Measurements from ENCODE around the gene SOWAHA.

The SOWAHA gene

DNA sequence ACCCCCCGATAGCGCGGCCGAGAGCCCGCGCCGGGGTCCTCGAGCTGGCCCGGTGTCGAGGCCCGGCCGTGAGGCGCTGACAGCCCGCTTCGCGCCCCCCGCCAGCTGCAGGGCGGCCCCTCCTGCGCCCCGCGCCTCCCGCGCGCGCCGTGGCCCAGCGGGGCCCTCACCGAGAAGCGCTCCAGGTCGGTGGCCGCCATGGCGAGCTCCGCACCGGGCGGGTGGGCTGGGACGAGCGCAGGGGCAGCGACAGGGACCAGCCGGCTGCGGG lies 36.2 kb upstream of the SOWAHA start:
- TF ChIP-seq POLR2AphosphoS5 (IDR thresholded peaks at IDR 0.05; ENCODE audit: low read depth, low read length) = no peak
- TF ChIP-seq, protein P1, sequence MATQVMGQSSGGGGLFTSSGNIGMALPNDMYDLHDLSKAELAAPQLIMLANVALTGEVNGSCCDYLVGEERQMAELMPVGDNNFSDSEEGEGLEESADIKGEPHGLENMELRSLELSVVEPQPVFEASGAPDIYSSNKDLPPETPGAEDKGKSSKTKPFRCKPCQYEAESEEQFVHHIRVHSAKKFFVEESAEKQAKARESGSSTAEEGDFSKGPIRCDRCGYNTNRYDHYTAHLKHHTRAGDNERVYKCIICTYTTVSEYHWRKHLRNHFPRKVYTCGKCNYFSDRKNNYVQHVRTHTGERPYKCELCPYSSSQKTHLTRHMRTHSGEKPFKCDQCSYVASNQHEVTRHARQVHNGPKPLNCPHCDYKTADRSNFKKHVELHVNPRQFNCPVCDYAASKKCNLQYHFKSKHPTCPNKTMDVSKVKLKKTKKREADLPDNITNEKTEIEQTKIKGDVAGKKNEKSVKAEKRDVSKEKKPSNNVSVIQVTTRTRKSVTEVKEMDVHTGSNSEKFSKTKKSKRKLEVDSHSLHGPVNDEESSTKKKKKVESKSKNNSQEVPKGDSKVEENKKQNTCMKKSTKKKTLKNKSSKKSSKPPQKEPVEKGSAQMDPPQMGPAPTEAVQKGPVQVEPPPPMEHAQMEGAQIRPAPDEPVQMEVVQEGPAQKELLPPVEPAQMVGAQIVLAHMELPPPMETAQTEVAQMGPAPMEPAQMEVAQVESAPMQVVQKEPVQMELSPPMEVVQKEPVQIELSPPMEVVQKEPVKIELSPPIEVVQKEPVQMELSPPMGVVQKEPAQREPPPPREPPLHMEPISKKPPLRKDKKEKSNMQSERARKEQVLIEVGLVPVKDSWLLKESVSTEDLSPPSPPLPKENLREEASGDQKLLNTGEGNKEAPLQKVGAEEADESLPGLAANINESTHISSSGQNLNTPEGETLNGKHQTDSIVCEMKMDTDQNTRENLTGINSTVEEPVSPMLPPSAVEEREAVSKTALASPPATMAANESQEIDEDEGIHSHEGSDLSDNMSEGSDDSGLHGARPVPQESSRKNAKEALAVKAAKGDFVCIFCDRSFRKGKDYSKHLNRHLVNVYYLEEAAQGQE (IDR thresholded peaks at IDR 0.05; ENCODE audit: insufficient read depth in 1 of 2, low read depth in 2 of 2, low read length in 2 of 2) = no peak
- TF ChIP-seq TAF1 (IDR thresholded peaks at IDR 0.05; ENCODE audit: borderline replicate concordance, insufficient read depth, low read length) = no peak
- TF ChIP-seq SIN3A (IDR thresholded peaks at IDR 0.05; ENCODE audit: borderline replicate concordance, insufficient read depth, low read length) = no peak
- no peak for TF ChIP-seq FOXP2 (optimal IDR thresholded peaks at IDR 0.05; ENCODE audit: borderline replicate concordance, extremely low read depth, extremely low read length, insufficient read depth)

GRCh38 chr5:132777209-132778069 lies 35.7 kb upstream of the SOWAHA start, which contains the start of gene SEPTIN8:
Gene SEPTIN8, minus strand, starts transcription at chr5:132777239. Its CDS starts 102 bp downstream, at chr5:132777137.
- TF ChIP-seq TAF1 (IDR thresholded peaks at IDR 0.05; ENCODE audit: borderline replicate concordance, insufficient read depth, low read length) (0 out of 2 replicates have a peak, but pooled peaks have one; percentile 32), SIN3A (IDR thresholded peaks at IDR 0.05; ENCODE audit: borderline replicate concordance, insufficient read depth, low read length) (no peak)

DNA sequence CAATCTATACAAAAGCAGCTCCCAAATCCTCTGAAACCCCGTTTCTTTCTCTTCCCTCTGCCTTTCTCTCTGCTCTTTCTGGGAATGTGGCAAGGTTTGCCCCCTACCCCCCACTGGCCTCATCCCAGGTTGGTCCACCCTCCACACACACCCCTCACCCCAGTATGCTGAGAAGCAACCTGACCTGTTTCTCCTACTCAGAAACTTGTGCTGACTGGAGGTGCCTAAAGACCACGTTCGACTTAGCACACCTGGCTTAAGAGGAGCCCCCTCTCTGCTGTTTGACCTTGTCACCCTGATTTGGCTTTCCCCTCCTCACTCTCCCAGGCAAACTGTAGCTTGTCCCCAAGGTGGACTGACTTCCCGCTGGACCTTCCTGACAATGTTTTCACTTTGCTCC lies 35.0 kb upstream of the SOWAHA start:
- TF ChIP-seq POLR2AphosphoS5 (IDR thresholded peaks at IDR 0.05; ENCODE audit: low read depth, low read length) = no peak
- TF ChIP-seq, protein P1 (IDR thresholded peaks at IDR 0.05; ENCODE audit: insufficient read depth in 1 of 2, low read depth in 2 of 2, low read length in 2 of 2) = no peak
- TF ChIP-seq SIN3A (IDR thresholded peaks at IDR 0.05; ENCODE audit: borderline replicate concordance, insufficient read depth, low read length) = no peak
- no peak for TF ChIP-seq TAF1 (IDR thresholded peaks at IDR 0.05; ENCODE audit: borderline replicate concordance, insufficient read depth, low read length)
- no peak for TF ChIP-seq FOXP2 (optimal IDR thresholded peaks at IDR 0.05; ENCODE audit: borderline replicate concordance, extremely low read depth, extremely low read length, insufficient read depth)

DNA sequence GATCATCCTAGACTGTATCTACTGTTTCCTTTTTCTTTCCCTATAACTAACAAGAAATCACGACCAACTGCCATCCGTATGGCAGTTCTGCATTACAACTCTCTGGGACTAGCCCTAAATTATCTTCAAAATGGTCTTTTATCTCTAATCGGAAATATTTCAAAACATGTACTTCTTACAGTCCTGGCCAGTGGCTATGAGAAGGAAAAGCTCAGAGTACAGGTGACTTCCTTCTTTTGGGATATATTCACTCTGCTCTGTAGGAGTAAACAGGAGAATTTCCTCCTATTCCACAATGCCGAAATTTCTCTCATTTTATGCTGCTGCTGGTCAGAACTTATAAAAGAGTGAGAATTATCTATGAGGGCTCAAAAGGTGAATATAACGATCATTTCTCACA lies 34.2 kb upstream of the SOWAHA start:
- TF ChIP-seq FOXP2 (optimal IDR thresholded peaks at IDR 0.05; ENCODE audit: borderline replicate concordance, extremely low read depth, extremely low read length, insufficient read depth) (no peak), POLR2AphosphoS5 (IDR thresholded peaks at IDR 0.05; ENCODE audit: low read depth, low read length) (no peak), SIN3A (IDR thresholded peaks at IDR 0.05; ENCODE audit: borderline replicate concordance, insufficient read depth, low read length) (no peak), TAF1 (IDR thresholded peaks at IDR 0.05; ENCODE audit: borderline replicate concordance, insufficient read depth, low read length) (no peak)
- TF ChIP-seq, protein P1 (IDR thresholded peaks at IDR 0.05; ENCODE audit: insufficient read depth in 1 of 2, low read depth in 2 of 2, low read length in 2 of 2) = no peak

DNA sequence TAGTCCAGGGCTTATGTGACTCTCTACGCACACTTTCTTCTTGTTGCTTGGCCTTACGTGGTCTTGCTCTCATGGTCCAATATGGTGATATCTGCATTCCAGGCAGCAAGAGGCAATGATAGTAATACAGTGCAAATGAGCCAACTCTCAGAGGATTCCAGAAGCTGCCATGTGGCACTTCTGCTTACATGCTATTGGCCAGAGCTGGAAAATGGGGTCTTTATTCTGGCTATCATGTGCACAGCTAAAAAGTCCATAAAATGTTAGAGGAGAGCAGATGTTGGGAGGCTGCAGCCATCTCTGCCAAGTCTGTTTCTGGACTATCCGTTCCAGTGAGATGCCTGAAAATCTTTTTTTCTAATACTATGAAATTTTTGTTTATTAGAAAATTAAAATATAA lies 33.1 kb upstream of the SOWAHA start:
- TF ChIP-seq SIN3A (IDR thresholded peaks at IDR 0.05; ENCODE audit: borderline replicate concordance, insufficient read depth, low read length) = no peak
- TF ChIP-seq POLR2AphosphoS5 (IDR thresholded peaks at IDR 0.05; ENCODE audit: low read depth, low read length) = no peak

DNA sequence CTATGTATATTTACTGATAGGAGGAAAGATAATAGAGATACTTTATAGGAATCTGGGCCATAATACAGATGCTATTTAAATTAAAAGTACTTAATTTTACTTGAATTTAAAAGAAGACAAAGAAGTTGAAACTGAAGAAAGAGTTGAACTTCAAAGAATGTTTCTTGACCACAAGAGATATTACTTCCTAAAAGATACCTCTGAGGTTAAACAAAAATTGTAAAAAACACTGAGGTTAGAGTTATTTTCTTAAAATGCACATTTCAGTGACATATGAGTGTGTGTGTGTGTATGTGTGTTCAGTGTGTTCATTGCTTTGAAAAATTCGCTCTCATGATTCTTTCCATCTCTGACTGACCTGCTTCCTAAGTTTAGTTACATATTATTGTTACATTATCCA lies 32.5 kb upstream of the SOWAHA start:
- TF ChIP-seq, protein P1 (IDR thresholded peaks at IDR 0.05; ENCODE audit: insufficient read depth in 1 of 2, low read depth in 2 of 2, low read length in 2 of 2) = no peak
